ENCODE measurements around the gene HNRNPH1.
"Not testable (repeated sequence)": the region's sequence is repeated elsewhere in the genome, so short reads cannot be mapped to it uniquely, and the experiment has no call there.

The HNRNPH1 gene

DNA sequence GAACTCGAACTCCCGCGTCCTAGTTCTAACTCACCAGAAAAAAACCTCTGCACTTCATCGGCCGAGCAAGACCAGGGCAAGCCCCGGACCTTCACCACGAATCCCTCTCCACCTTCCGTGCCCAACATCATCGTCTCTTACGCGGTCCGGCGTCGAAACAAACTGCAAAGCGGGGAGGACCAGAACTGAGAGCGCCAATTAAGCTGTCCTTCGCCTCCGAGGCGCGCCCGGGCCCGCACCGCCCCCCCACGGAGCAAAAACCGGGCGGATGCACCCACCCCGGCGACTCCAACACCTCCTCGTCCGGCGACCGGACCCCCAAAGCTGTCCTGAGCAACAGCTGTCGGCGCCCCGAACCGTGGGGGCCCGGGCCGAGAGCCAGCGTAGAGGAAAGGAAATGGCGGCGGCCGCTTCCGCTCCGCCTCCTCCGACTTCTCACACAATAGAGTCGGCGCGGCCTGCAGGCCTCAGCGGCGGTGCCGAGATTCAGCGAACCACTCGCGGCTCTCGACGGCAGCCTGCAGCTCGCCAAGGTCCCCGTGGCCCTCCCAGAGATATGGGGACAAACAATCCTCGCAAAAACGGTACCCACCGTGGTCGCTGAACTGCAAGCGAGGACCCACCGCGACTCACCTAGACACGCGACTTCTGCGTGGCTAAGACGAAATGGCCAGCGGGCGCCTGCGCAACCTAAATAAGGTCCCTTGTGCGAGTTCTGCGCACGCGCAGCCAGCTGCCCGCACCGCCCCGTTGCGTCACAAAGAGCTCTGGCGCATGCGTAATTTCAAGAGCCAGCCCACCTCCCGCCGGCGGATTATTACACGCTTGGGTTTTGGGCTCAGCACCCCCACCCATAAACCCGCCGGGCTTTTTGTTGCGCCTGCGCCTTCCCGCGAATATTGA lies at the start of gene HNRNPH1:
Gene HNRNPH1, minus strand, starts transcription at position 669 of the 903 bp plus-strand sequence. Its CDS starts 538 bp downstream, at position 131.
- DNase-seq (ENCODE audit: low read depth in 2 of 2): peak; percentile 95 to 97

GRCh38 chr5:179668391-179668790 lies 44.9 kb upstream of the HNRNPH1 start:
- DNase-seq (ENCODE audit: low read depth in 2 of 2): no peak

DNA sequence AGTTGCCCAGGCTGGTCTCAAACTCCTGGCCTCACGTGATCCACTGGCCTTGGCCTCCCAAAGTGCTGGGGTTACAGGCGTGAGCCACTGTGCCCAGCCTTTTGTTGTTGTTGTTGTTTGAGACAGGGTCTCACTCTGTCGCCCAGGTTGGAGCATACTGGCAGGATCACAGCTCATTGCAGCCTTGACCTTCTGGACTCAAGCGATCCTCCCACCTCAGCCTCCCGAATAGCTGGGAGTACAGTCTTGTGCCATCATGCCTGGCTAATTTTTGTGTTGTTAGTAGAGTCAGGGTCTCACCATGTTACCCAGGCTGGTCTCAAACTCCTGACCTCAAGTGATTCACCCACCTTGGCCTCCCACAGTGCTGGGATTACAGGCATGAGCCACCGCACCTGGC lies 38.2 kb upstream of the HNRNPH1 start:
- DNase-seq (ENCODE audit: low read depth in 2 of 2): not testable (repeated sequence)

DNA sequence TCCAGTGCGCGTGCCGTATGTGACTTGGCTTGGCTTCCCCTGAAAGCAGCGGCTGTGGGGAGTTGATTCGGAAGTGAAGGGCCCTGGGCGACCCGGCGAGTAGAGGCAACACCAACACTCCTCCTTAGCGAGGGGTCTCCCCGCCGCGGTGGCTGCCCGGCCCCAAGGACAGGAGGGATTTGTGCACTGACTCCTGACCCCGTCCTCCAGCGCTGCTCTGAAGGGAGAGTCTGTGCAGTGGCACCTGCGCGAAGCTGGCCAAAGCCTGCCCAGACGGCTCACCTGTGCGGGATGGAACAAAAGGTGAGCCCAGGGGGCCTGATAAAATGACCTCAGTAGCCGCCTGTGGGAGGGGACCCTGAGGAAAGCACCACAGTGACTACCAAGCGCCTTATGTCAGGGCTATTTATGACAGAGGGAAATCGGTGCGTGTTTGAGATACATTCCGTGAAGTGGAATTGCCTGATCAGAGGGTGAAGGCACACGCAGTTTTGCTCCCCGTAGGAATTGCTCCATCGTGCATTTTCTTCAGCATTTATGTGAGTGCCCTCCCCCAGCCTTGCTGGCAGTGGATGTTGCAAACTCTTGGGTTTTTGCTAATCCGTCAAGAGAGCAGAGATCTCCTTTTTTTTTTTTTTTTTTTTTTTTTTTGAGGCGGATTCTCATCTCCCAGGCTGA lies 34.8 kb upstream of the HNRNPH1 start:
- not testable (repeated sequence) for DNase-seq (ENCODE audit: low read depth in 2 of 2)

DNA sequence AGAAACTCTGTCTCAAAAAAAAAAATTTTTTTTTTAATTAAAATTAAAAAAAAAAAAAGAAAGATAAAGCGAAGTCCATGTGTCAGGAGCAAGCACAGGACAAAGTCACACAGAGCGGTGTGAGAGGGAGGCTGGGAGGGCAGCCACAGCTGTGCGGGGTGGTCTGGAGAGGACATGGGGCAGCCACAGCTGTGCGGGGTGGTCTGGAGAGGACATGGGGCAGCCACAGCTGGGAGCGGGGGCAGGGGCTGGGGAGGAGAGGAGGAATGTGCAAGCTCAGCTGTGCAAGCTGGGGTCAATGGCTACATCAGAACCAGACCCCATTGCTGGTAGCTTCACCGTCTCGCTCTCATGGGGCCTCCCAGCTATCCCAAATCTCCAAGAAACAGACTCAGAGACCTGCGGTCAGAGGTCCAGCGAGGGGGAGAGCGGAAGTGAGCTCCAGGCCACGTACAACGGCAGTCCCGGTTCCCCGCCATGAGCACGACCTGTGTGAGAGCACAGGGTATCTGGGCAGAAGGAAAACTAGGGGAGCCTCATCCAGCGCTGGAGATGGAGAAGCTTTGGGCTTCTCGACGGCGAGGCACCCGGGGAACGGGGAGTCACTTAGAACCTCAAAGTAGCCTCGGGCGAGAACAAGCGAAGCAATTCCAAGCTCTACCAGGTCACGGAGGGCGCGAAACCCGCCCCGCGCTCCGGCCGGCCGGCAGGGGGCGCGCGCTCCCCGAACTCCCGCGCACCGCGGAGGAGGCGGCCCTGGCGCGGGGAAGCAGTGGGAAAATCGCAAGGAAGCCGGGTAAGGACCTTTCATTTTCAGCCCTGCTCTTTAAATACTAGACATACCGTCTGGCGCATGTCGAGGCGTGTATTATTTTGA lies 34.1 kb upstream of the HNRNPH1 start:
- not testable (repeated sequence) for DNase-seq (ENCODE audit: low read depth in 2 of 2)

DNA sequence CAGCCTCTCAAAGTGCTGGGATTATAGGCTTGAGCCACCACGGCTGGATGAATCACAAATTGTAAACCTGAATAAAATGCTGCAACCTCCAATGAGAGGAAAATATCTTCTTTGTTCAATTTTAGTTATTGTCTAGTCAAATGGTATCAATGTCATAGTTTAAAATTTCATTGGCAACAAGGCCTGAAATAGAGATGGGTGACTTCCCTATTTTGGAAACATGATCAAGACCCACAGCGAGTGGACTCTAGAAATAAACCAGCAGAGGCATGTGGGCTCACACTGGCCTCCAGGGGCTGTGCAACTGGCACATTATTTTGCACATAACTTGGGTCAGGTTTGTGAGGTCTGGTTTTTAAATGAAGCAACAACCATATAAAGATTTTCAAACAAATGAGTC lies 29.7 kb upstream of the HNRNPH1 start:
- not testable (repeated sequence) for DNase-seq (ENCODE audit: low read depth in 2 of 2)

- not testable (repeated sequence) for DNase-seq (ENCODE audit: low read depth in 2 of 2)
Observed at GRCh38 chr5:179650245-179650644, 26.8 kb upstream of the HNRNPH1 start.

DNA sequence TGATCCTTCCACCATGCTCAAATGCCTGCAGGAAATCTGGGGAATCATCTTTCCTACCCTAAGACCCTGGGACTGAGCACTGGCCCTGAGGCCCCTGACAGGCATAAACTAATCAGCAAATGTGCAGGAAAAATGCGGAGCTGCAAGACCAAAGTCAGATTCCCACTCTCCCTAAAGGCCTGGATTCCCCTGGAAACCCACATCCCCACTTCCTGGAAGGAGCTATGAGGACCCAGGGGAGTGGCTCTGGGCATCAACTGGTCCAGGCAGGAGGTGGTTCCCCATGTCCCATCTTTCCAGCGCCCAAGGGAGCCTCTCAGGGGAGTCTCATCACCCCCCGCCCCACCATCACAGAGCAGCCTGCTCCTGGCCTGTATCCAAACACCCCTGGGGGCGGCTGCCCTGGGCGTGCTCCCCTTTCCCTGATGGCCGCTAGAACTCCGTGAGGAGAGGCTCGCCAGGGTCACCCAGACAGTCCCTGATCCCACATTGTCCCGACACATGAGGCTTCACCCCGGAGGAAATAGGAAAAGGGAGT lies 25.8 kb upstream of the HNRNPH1 start:
- DNase-seq (ENCODE audit: low read depth in 2 of 2): not testable (repeated sequence)

- DNase-seq (ENCODE audit: low read depth in 2 of 2): no peak
Observed at GRCh38 chr5:179648410-179648809, 24.9 kb upstream of the HNRNPH1 start.

GRCh38 chr5:179644766-179645165 lies 21.3 kb upstream of the HNRNPH1 start:
- not testable (repeated sequence) for DNase-seq (ENCODE audit: low read depth in 2 of 2)

- not testable (repeated sequence) for DNase-seq (ENCODE audit: low read depth in 2 of 2)
Observed at GRCh38 chr5:179643141-179643920, 19.9 kb upstream of the HNRNPH1 start.

DNA sequence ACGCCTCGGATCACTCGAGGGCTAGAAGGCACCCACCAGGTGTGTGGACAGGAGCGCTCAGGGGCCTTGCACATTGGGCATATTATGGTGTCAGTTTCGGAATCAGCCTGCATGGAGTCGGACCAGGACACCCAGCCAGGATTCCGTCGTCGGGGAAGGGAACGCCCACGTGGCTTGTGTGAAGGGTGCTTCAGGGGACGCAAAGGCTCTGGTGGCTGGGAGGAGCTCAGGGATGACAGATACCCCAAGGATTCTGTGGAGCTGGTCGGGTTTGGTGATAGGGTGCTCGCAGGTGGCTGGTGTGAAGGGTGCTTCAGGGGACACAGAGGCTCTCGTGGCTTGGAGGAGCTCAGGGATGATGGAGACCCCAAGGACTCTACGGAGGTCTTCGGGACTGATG lies 19.2 kb upstream of the HNRNPH1 start:
- not testable (repeated sequence) for DNase-seq (ENCODE audit: low read depth in 2 of 2)

GRCh38 chr5:179641745-179642144 lies 18.3 kb upstream of the HNRNPH1 start:
- not testable (repeated sequence) for DNase-seq (ENCODE audit: low read depth in 2 of 2)

GRCh38 chr5:179639296-179639695 lies 15.8 kb upstream of the HNRNPH1 start:
- not testable (repeated sequence) for DNase-seq (ENCODE audit: low read depth in 2 of 2)

DNA sequence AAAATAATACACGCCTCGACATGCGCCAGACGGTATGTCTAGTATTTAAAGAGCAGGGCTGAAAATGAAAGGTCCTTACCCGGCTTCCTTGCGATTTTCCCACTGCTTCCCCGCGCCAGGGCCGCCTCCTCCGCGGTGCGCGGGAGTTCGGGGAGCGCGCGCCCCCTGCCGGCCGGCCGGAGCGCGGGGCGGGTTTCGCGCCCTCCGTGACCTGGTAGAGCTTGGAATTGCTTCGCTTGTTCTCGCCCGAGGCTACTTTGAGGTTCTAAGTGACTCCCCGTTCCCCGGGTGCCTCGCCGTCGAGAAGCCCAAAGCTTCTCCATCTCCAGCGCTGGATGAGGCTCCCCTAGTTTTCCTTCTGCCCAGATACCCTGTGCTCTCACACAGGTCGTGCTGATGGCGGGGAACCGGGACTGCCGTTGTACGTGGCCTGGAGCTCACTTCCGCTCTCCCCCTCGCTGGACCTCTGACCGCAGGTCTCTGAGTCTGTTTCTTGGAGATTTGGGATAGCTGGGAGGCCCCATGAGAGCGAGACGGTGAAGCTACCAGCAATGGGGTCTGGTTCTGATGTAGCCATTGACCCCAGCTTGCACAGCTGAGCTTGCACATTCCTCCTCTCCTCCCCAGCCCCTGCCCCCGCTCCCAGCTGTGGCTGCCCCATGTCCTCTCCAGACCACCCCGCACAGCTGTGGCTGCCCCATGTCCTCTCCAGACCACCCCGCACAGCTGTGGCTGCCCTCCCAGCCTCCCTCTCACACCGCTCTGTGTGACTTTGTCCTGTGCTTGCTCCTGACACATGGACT lies 11.1 kb upstream of the HNRNPH1 start:
- DNase-seq (ENCODE audit: low read depth in 2 of 2): not testable (repeated sequence)

DNA sequence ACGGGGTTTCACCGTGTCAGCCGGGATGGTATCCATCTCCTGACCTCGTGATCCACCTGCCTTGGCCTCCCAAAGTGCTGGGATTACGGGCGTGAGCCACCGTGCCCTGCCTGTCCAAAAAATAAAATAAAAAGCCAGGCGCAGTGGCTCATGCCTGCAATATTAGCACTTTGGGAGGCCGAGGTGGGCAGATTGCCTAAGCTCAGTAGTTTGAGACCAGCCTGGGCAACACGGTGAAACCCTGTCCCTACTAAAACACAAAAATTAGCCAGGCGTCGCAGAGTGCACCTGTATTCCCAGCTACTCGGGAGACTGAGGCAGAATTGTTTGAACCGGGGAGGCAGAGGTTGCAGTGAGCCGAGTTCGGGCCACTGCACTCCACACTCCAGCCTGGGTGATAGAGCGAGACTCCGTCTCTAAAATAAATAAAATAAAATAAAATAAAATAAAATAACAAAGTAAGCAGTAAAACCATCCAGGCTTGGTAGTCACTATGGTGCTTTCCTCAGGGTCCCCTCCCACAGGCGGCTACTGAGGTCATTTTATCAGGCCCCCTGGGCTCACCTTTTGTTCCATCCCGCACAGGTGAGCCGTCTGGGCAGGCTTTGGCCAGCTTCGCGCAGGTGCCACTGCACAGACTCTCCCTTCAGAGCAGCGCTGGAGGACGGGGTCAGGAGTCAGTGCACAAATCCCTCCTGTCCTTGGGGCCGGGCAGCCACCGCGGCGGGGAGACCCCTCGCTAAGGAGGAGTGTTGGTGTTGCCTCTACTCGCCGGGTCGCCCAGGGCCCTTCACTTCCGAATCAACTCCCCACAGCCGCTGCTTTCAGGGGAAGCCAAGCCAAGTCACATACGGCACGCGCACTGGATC lies 10.3 kb upstream of the HNRNPH1 start:
- not testable (repeated sequence) for DNase-seq (ENCODE audit: low read depth in 2 of 2)

GRCh38 chr5:179624841-179625271 lies 1.4 kb upstream of the HNRNPH1 start:
- DNase-seq (ENCODE audit: low read depth in 2 of 2): no peak

DNA sequence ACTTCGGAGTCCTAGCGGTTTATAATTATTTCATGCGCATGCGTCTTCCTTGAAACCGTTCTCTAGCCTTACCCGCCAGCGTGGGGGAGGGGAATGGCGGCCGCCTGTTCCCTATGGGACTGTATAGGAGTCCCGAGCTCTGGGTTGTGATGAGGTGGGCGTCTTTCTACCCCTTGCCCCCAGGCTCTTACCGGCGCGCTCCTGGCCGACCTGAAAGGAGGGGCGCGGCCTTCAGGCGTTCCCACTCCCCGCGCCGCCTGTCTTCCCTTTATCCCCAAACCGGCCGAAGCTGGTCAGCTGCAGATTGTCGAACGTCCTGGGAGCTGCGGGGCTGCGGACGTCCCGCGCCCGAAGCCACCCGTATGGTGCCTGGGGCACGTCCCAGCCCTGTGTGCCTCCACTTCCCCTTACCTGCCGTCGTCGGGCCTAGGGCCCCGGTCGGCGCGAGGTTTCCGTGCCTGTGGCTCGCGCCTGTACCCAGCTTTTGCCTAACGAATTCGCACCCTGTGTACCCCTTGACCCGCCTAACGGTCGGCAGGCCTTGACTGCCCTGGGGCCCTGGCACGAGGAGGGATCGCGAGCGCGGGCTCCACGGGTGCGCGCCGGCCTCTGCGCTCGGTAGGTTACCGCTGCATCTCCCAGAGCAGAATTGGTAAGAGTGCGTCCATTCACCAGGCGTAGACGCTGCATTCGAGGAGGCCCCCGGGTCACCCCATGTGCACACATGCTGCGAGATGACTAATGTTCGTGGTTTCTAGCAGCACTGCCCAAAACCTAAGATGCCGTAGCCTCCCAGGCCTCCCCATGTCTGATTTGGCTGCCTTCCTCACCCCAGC lies 653 bp upstream of the HNRNPH1 start:
- DNase-seq (ENCODE audit: low read depth in 2 of 2): peak; percentile 42 to 50

All from stimulated activated CD8-positive, alpha-beta memory T cell treated with anti-CD3 and anti-CD28 coated beads, Interleukin-2, amount 100 ng/mL, for 48 hours (primary cell).